Activated naive CD8-positive, alpha-beta T cell (primary cell): ENCODE data around the gene NTSR1.
"Not testable (repeated sequence)": the region's sequence is repeated elsewhere in the genome, so short reads cannot be mapped to it uniquely, and the experiment has no call there.

ENCODE experiments used
- H3K27ac Mint-ChIP-seq: one replicate; pipeline ENCODE4 v1.8.0; 2021; ENCODE audit warnings: mixed read lengths
- H3K27me3 Mint-ChIP-seq: one replicate; pipeline ENCODE4 v1.8.0; 2021; ENCODE audit warnings: mixed read lengths
- H3K36me3 Mint-ChIP-seq: one replicate; pipeline ENCODE4 v1.8.0; 2021; ENCODE audit warnings: mixed read lengths
- H3K4me1 Mint-ChIP-seq: one replicate; pipeline ENCODE4 v1.8.0; 2021; ENCODE audit warnings: low read depth, mixed read lengths
- H3K4me3 Mint-ChIP-seq: one replicate; pipeline ENCODE4 v1.8.0; 2021; ENCODE audit warnings: mild to moderate bottlenecking, mixed read lengths
- H3K9me3 Mint-ChIP-seq: one replicate; pipeline ENCODE4 v1.8.0; 2021; ENCODE audit warnings: low read depth, mixed read lengths

NTSR1 gene

DNA sequence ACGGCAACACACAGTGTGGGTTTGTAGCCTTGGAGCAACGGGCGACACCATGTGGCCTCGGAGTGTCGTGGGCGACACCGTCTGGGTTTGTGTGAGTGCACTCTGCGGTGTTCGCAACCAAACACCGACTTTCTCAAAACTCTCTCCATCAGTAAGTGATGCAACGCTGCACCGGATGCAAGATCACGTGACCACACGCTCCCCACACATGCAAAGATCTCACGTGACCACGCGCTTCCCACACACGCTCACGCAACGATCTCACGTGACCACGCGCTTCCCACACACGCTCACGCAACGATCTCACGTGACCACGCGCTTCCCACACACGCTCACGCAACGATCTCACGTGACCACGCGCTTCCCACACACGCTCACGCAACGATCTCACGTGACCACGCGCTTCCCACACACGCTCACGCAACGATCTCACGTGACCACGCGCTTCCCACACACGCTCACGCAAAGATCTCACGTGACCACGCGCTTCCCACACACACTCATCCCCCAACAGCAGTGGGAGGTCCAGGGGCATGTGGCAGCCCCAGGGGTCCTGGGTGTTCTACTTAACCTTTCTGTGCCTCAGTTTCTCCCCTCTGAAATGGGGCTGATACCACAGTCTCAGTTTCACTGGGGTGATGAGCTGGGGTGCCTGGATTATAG, 24.8 kb upstream of the NTSR1 start:
- not testable (repeated sequence) for H3K36me3 Mint-ChIP-seq, H3K27ac Mint-ChIP-seq, H3K9me3 Mint-ChIP-seq, H3K4me1 Mint-ChIP-seq, H3K4me3 Mint-ChIP-seq, H3K27me3 Mint-ChIP-seq

DNA sequence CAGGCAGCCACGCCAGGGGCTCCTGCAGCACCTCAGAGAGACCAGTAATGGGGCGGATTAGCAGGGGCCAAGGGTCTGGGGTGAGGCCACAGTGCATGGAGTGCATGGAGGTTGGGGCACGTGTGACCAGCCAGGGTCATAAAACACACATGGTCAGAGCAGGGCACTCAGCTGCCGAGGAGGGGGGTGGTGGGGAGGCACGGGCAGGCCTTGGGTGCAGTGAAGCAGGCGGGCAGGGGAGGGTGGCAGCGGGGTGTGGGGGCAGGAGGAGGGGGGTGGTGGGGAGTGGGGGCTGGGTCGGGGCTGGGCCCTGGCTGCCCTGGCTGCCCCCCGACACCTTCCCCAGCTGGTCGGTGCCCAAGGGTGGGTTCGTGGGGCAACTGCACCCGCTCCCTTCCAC, 23.7 kb upstream of the NTSR1 start:
- no peak overlapping the region for H3K27ac Mint-ChIP-seq
- peaks cover 8% of the 10 kb centered on the region for H3K4me1 Mint-ChIP-seq
- H3K9me3 Mint-ChIP-seq: no peaks in the 10 kb centered on the region
- no peaks in the 10 kb centered on the region for H3K36me3 Mint-ChIP-seq
- H3K4me3 Mint-ChIP-seq: no peak overlapping the region
- H3K27me3 Mint-ChIP-seq: no peaks in the 10 kb centered on the region

DNA sequence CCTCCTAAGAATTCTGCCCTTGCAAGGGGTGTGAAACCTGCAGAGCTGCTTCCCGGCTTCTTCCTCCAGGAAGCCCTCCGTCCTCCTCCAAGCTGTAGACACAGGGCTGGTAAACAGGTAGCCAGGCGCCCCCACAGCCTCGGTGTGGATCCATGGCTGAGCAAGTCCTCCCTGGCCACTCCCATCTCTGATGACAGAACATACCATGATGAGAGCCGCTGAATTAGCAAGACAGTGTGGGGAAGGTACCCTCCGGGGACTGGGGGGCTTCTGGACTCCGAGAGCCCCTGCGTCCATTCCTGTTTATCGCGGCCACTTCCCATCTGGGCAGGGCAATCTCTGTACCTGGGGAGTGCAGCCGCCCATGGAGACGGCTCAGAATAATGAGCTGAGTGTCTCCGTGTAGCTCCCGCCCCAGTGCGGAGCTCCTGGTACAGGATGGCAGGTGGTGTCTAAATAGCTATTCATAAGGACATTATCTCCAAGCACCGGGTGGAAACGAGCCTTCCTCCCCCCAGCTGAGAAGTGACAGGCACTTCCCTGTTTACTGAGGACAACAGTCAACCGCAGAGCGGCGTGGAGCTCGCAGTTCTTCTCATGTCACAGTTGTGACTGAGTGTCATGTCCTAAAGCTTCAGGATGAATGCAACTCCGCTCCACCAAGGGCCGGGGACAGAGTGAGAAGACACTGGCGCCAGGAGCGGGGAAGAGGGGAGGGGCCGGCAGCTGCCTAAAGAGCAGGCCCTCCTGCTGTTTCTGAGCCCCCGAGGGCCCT, 22.7 kb upstream of the NTSR1 start:
- Mint-ChIP-seq H3K27ac (no peak overlapping the region), H3K9me3 (no peaks in the 10 kb centered on the region), H3K36me3 (no peaks in the 10 kb centered on the region), H3K4me3 (no peak overlapping the region), H3K27me3 (no peaks in the 10 kb centered on the region), H3K4me1 (peaks cover 8% of the 10 kb centered on the region)

DNA sequence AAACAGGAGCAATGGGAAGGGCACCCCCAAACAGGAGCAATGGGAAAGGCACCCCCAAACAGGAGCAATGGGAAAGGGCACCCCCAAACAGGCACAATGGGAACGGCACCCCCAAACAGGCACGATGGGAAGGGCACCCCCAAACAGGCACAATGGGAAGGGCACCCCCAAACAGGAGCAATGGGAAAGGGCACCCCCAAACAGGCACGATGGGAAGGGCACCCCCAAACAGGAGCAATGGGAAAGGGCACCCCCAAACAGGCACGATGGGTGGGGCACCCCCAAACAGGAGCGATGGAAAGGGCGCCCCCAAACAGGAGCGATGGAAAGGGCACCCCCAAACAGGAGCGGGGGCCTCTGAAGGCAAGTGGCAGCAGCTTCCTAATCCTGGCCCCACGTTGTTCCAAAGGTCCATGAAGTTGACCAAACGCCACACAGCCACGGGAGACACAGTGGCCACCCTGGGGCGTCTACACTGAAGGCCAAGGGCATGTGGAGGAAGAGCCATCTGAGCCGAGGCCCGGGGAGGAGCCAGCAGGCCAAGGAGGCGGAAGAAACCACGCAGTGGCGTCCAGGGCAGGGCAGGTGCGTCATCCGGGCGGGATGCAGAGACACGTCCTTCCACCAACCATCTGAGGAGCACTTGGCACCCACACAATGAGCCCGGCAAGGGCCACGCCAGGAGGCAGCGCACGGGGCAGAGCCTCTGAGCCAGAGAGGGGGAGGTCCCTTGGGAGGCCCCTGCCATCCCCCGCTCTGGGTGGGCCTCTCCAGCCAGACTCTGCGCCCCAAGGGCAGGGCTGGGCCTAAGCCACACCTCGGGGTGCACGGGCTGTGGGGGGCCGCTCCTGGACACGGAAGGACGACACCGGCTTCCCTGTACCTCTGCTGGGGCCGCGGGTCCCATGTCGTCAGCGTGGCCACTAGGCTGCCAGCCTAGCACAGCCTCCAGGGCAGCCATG, 21.5 kb upstream of the NTSR1 start:
- Mint-ChIP-seq H3K27ac (no peak overlapping the region), H3K4me3 (no peak overlapping the region), H3K27me3 (no peaks in the 10 kb centered on the region)

DNA sequence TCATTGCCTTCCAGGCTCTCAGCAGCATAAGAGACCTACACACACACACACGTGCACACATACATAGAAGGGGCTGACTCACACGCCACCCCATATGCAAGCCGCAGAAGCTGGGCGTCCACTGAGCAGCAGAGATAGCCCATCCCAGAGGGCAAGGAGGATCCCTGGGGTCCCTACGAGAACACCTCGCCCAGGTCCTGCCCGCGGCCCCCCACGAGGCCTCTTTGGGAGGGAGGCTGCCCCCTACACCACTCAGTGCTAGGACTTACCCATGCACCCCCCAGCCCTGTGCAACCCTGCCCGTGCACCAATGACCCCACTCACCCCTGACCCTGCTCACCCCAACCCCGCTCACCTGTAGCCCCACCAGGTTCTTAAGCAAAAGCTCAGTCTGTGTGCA, 20.6 kb upstream of the NTSR1 start:
- H3K9me3 Mint-ChIP-seq: no peaks in the 10 kb centered on the region
- no peak overlapping the region for H3K27ac Mint-ChIP-seq
- H3K36me3 Mint-ChIP-seq: no peaks in the 10 kb centered on the region
- H3K27me3 Mint-ChIP-seq: no peaks in the 10 kb centered on the region
- no peak overlapping the region for H3K4me3 Mint-ChIP-seq
- peaks cover 8% of the 10 kb centered on the region for H3K4me1 Mint-ChIP-seq

More for the DNA sequence above, 21.5 kb upstream of the NTSR1 start:
- no peaks in the 10 kb centered on the region for H3K9me3 Mint-ChIP-seq
- no peaks in the 10 kb centered on the region for H3K36me3 Mint-ChIP-seq
- peaks cover 8% of the 10 kb centered on the region for H3K4me1 Mint-ChIP-seq

DNA sequence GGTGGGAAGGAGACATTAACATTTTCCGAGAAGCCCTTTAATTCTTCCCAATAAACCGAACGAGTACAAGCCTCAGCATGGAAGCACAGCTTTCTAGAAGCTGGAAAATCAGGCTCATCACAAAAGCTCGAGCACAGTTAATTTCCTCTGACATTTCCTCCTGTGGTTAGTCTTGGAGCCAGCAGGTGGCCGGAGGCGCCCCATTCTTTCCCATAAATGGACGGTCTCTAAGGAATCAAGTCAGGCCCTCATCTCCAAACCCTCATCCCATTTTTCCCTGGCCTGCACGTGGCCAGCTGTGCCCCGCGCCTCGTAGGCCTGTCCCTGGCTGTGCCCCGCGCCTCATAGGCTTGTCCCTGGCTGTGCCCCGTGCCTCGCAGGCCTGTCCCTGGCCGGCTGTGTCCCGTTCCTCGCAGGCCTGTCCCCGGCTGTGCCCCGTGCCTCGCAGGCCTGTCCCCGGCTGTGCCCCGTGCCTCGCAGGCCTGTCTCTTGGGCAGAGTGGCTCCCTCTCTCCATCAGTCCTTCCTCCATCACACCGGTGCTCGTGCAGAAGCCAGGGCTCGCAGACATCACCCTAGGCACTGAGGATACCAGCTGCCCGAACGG, 19.7 kb upstream of the NTSR1 start:
- no peaks in the 10 kb centered on the region for H3K36me3 Mint-ChIP-seq
- H3K27me3 Mint-ChIP-seq: no peaks in the 10 kb centered on the region
- H3K4me3 Mint-ChIP-seq: no peak overlapping the region
- H3K27ac Mint-ChIP-seq: no peak overlapping the region
- no peaks in the 10 kb centered on the region for H3K9me3 Mint-ChIP-seq
- H3K4me1 Mint-ChIP-seq: peaks cover 8% of the 10 kb centered on the region

DNA sequence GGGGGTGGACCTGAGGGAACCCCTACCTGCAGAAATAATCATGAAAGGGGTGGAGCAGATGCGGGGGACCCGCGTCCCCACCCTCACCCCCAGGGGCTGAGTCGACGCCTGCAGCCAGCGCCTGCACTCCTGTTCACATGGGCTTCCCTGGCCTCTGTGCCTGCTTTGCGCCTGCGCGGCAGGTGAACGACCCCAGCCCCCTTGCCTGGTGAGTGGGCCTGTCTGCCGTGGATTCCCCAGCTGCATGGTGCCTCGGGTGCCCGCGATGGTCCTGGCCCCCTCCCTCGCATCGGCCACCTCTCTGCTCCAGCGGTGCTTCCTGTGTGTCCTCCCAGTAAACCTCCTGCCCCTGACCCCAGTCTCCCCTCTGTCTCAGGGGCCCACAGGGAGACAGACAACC, 18.8 kb upstream of the NTSR1 start:
- Mint-ChIP-seq H3K9me3 (no peaks in the 10 kb centered on the region), H3K4me1 (peaks cover 8% of the 10 kb centered on the region), H3K36me3 (no peaks in the 10 kb centered on the region), H3K4me3 (no peak overlapping the region), H3K27ac (no peak overlapping the region), H3K27me3 (no peaks in the 10 kb centered on the region)

DNA sequence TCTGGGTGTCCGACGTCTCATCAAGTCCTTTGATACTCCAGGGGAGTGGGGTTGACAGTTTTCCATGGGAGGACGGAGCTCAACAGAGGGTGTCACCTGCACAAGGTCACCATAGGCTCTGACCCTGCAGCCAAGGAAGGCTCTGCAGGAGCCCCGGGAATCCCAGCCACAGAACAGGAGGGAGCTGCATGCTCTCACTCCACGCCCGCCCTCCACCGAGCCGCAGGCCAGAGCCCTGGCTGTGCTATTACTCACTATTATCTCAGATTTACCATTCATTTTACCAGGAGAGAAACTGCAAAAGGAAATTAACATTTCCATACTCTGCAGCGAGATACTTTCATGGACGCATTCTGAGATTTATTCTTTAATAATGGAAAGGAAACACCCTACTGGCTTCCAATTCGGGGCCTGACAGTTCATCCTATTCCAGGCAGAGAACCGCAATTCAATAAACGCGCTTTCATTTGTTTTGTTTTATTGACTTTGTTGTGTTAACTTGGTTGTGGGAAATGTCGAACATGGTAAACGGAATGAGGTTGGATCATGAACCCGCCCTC, 18.3 kb upstream of the NTSR1 start:
- no peaks in the 10 kb centered on the region for H3K27me3 Mint-ChIP-seq
- no peak overlapping the region for H3K27ac Mint-ChIP-seq
- no peak overlapping the region for H3K4me3 Mint-ChIP-seq
- no peaks in the 10 kb centered on the region for H3K36me3 Mint-ChIP-seq
- no peaks in the 10 kb centered on the region for H3K9me3 Mint-ChIP-seq
- peaks cover 8% of the 10 kb centered on the region for H3K4me1 Mint-ChIP-seq

DNA sequence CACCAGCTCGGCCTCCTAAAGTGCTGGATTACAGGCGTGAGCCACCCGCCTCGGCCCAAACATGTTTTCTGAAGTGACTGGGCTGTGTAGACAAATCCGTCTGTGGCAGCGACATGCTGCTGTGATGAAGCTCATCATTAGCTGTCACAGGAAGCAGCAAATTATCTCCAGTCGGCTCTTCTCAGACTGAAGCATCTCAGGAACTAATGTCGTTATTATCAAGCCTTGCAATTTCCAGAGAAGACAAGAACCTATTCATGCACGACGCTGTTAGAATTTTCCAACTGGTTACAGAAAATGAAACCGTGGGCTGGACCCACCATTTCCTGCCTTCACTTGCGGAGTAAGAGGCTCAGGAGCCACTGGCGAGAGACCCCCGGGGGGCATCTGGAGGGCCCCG, 17.1 kb upstream of the NTSR1 start:
- no peak overlapping the region for H3K4me3 Mint-ChIP-seq
- no peaks in the 10 kb centered on the region for H3K27me3 Mint-ChIP-seq
- H3K9me3 Mint-ChIP-seq: no peaks in the 10 kb centered on the region
- H3K36me3 Mint-ChIP-seq: no peaks in the 10 kb centered on the region
- no peak overlapping the region for H3K27ac Mint-ChIP-seq
- H3K4me1 Mint-ChIP-seq: peaks cover 4% of the 10 kb centered on the region

DNA sequence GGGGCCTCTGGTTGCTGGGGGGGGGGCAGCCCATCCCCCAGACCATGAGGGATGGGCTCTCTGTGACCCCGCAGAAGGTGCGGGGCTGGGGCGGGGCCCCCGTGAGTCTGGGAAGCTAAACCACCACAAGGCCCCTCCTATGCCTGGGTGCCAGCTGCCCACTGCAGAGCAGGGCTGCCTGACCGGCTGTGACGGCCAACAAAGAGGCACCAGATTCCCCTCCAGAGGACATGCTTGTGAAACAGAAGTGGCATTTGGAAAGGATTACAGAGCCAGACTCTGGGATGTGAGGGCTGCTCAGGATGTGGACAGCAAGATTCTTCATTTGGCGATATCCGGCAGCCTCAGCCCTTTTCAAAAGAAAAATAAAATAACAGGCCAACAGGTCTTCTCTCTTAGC, 16.5 kb upstream of the NTSR1 start:
- H3K4me3 Mint-ChIP-seq: no peak overlapping the region
- no peaks in the 10 kb centered on the region for H3K9me3 Mint-ChIP-seq
- H3K27me3 Mint-ChIP-seq: no peaks in the 10 kb centered on the region

DNA sequence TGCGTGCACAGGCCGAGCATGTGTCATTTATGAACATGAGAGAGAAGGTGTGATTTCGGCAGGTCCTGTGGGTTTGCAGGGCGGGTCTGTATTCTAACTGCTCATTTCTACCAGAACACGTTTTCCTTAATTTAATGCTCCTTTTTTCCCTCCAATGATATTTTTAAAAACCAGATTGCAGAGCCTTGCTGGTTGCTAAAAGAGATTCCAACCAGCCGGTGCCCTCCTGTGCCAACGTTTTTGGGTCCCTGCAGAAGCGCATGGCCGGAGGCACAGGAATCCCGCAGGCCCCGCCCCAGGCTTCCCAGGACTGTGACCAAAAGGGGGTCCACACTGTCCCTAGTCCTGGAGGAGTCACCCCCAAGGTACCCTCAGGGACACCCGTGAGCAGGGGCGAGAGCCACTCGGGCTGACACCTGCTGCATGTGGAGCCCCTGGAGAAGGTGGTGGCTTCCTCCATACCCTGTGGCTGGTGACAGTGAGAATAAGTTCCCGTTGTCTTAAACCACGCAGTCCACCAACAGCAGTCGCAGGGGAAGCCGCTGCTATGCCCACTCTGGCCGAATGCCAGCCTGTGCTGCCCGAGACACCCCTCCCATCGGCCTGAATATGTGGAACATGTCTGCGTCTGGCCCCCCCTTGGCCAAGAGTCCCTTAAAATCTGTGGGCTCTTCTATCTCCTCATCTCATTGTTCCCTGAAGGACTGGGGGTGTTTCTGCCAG, 15.7 kb upstream of the NTSR1 start:
- Mint-ChIP-seq H3K4me3 (no peak overlapping the region), H3K36me3 (no peaks in the 10 kb centered on the region)

More for the DNA sequence above, 16.5 kb upstream of the NTSR1 start:
- no peaks in the 10 kb centered on the region for H3K36me3 Mint-ChIP-seq
- peaks cover 2% of the 10 kb centered on the region for H3K4me1 Mint-ChIP-seq
- no peak overlapping the region for H3K27ac Mint-ChIP-seq

DNA sequence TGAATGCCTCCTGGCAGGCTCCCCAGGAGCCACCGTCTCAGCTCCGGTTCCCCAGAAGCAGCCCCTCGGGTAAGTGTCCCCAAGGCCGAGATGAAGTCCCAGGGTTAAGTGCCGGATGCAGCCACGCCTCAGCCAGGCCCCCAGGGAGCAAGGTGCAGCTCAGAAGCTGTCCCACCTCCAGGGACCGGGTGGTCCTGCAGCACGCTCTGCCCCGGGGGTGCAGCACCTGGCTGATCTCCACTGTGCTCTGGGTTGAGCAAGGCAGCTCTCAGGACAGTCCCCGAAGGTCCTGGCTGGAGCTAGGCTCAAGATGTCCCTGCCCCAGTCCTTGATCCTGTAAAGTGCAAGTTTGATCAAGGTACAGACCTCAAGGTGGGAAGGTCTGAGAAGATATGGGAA, 15.1 kb upstream of the NTSR1 start:
- Mint-ChIP-seq H3K27me3 (no peaks in the 10 kb centered on the region), H3K27ac (no peak overlapping the region), H3K4me1 (peaks cover 2% of the 10 kb centered on the region), H3K9me3 (no peaks in the 10 kb centered on the region), H3K36me3 (no peaks in the 10 kb centered on the region), H3K4me3 (no peak overlapping the region)

More for the DNA sequence above, 15.7 kb upstream of the NTSR1 start:
- Mint-ChIP-seq H3K27ac (no peak overlapping the region), H3K9me3 (no peaks in the 10 kb centered on the region), H3K4me1 (peaks cover 2% of the 10 kb centered on the region), H3K27me3 (no peaks in the 10 kb centered on the region)

DNA sequence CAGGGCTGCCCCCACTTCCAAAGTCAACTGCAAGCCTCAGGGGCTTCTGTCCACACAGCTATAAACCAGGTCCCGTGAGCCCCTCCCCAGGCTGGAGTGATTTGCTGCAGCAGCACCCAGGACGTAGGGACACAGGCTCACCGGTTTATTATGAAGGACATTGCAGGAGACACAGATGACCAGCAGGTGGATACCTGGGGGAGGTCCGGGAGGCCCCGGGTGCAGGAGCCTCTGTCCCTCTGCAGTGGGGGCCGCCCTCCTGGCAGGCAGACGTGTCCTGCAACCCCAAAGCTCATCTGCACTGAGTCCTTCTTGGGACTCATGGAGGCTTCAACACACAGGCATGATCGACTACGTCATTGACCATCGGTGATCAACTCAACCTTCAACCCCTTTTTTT, 14.5 kb upstream of the NTSR1 start:
- H3K36me3 Mint-ChIP-seq: no peaks in the 10 kb centered on the region
- no peak overlapping the region for H3K4me3 Mint-ChIP-seq
- H3K27me3 Mint-ChIP-seq: no peaks in the 10 kb centered on the region
- no peaks in the 10 kb centered on the region for H3K9me3 Mint-ChIP-seq
- no peak overlapping the region for H3K27ac Mint-ChIP-seq
- peaks cover 2% of the 10 kb centered on the region for H3K4me1 Mint-ChIP-seq

DNA sequence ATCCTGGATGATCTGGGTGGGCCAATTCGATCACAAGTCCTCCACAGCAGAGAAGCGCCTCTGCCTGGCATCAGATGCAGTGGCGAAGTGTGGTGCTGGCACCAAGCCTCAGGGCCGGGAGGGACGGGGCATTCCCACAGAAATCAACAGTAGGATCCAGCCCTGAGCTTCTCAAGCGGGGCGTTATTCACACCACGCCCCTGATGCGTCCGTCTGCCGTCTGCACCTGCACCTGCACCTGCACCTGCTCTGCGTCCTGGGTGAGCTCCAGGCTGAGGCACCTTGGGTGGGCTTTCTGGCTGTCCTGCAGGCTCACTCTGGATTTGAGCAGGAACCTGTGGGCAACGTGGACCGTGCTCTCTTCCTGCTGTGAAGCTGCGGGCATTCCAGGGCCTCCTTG, 13.8 kb upstream of the NTSR1 start:
- Mint-ChIP-seq H3K4me3 (no peak overlapping the region), H3K27ac (no peak overlapping the region), H3K4me1 (peaks cover 2% of the 10 kb centered on the region), H3K36me3 (no peaks in the 10 kb centered on the region), H3K9me3 (no peaks in the 10 kb centered on the region), H3K27me3 (no peaks in the 10 kb centered on the region)
